ENCODE results near the gene BST2.
A peak's percentile ranks its signal among the peaks of the same experiment; 100 is the strongest.

Gene BST2

DNA sequence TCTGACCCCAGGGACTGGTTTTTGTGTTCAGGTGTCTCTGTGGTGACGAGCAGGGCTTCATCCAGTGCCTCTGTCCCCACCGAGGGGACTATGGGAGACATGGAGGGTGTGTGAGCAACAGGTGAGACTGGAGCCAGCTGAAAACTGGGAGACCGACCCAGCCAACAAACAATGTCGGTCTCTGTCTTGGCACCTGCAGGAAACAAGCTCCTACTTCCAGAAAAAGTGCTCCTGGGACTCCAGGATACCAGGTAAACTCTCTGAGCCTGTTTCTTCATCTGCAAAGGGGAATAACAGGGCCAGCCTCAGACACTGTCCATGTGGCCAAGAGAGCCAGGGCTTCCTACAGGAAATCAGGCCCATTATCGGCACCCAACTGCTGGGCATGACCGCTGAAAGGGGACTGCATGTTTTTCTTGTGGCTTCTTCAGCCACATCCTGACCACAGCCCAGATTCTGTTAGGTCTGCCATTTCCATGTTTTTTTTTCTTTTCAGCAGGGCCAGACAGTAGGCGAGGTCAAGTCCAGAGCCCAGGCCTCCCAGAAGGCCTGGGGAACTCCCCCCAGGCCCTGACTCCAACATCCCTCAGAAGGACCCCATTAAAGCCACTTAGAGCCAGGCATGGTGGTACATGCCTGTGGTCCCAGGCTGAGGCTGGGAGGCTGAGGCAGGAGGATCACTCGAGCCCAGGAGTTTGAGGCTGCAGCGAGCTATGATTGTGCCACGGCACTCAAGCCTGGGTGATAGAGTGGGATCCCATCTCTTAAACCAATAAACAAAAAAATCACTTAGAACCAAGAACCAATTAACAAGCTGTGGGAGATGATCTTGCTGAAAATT, 836 bp upstream of the BST2 start:
- TF ChIP-seq ZNF274 (IDR thresholded peaks at IDR 0.05; ENCODE audit: low read depth, low read length), result no peak
- peak overlapping the region; percentile 84 for H3K4me3 ChIP-seq (ENCODE audit: low read length)

DNA sequence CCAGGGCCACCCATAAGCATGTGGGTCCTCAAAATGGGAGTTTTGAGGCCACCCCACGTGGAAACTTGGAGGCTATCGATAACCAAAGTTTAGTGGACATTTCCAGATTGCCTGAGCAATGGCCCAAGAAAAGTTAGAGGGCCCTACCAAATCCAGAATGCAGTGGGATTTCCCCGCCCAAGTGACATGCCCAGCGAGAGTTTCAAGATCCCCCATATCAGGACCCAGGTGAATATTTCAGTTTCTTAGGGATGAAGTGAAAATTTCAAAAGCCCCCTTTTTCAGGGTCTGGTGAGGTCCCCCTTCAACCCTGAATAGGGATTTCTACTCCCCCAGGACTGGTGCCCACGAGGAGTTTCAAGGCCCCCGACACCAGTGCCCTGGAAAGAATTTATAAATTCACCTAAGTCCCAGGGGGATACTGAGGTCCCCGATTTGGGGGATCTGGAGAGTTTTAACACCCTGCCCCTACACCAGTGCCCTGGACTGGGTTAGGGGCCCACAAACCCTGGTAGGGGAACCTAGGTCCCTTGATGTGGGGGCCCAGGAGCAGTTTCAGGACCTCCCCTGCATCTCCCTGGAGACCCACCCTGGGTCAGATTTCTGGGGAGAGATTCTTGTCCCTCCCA, 695 bp downstream of the BST2 start:
- peak overlapping the region; percentile 84 for H3K4me3 ChIP-seq (ENCODE audit: low read length)
- no peak for TF ChIP-seq ZNF274 (IDR thresholded peaks at IDR 0.05; ENCODE audit: low read depth, low read length)

DNA sequence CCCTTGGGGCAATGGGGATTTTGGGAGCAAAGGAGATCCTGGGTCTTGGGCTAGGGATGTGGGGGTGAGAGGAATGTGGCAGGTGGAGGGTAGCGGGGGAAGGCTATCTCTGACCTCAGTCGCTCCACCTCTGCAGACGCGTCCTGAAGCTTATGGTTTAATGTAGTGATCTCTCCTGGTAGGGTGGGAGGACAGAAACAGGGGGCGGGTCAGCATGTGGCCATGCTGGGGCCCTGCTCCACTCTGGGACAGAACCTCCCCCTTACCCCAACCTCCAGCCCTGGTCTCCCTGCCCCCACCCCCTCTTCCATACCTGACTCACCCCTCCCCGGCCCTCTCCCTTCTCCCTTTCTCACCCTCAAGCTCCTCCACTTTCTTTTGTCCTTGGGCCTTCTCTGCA, 1.4 kb downstream of the BST2 start:
- no peak for TF ChIP-seq ZNF274 (IDR thresholded peaks at IDR 0.05; ENCODE audit: low read depth, low read length)
- peak overlapping the region; percentile 84 for H3K4me3 ChIP-seq (ENCODE audit: low read length)

DNA sequence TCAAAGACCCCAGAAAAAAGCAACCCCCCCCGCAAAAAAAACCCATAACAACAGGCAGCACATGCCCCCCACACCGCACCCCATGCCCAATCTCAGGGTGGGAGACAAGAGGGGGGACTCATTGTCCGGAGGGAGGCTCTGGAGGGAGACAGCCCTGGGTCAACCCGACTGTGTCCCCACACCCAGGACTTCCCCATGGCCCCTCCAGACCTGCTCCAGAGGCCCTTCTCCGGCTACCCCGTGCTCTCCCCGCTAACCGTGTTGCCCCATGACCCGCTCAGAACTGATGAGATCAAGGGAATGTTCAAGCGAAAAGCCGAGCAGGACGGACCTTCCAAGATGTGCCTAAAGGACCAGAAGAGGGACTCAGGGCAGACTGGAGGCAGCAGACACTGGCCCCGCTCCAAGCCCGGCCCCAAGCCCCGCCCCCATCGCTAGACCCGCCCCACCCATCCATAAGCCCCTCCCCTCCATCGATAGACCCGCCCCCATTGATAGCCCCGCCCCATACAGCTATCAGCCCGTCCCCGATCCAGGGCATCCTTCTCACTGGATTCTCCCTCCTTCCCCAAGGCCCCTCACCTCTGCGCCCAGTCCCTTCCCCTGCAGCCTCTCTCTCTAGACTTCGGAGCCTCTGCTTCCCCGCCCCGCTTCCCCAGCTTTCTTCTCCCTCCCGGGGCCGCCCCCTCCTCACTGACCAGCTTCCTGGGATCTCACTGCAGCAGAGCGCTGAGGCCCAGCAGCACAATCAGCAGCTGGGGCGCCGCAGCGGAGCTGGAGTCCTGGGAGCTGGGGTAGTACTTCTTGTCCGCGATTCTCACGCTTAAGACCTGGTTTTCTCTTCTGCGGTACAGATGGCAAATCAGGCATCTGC, 2.2 kb downstream of the BST2 start:
- H3K4me3 ChIP-seq (ENCODE audit: low read length), result peak overlapping the region; percentile 84
- TF ChIP-seq ZNF274 (IDR thresholded peaks at IDR 0.05; ENCODE audit: low read depth, low read length), result no peak

DNA sequence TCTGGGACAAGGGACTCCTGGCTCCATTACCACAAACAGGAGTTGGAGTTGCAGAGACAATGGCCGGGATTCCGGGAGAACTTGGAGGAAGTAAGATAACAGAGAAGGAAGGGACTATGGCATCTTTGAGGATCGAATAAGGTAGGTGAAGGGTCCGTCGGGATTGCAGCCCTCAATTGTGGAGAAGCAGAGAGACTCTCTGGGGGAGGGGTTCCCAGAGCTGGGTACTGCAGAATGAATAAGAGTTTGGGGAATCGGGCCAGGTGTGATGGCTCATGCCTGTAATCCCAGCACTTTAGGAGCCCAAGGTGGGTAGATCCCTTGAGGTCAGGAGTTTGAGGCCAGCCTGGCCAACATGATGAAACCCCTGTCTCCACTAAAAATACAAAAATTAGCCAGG, 3.8 kb downstream of the BST2 start:
- TF ChIP-seq ZNF274 (IDR thresholded peaks at IDR 0.05; ENCODE audit: low read depth, low read length), result no peak
- no peak overlapping the region for H3K4me3 ChIP-seq (ENCODE audit: low read length)

DNA sequence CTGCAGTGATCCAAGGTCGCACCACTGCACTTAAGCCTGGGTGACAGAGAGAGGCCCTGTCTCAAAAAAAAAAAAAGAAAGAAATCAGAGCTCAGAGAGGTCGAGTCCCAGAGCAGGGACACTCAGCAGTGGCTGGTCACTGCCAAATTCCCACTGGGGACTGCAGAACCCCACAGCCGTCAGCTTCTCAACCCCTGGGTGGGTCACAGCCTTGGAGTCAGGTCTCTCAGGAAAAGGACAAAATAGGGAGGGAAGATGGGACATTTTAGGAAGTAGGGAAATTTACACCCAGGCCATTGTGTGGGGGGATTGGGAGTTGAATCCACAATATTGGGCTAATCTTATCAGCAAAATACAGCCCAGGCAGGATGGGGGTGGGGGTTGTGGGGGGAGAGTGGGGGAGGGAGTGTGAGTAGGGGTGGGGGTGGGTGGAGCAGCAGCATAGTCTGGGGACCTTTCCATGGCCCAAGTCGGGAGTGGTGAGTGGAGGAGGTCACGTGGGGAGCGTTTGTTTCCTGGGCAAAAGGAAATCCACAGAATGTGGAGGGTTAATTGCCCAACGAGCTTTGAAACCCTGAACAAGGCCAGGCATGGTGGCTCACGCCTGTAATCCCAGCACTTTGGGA, 6.4 kb downstream of the BST2 start:
- H3K4me3 ChIP-seq (ENCODE audit: low read length), result no peak overlapping the region
- TF ChIP-seq ZNF274 (IDR thresholded peaks at IDR 0.05; ENCODE audit: low read depth, low read length), result no peak

DNA sequence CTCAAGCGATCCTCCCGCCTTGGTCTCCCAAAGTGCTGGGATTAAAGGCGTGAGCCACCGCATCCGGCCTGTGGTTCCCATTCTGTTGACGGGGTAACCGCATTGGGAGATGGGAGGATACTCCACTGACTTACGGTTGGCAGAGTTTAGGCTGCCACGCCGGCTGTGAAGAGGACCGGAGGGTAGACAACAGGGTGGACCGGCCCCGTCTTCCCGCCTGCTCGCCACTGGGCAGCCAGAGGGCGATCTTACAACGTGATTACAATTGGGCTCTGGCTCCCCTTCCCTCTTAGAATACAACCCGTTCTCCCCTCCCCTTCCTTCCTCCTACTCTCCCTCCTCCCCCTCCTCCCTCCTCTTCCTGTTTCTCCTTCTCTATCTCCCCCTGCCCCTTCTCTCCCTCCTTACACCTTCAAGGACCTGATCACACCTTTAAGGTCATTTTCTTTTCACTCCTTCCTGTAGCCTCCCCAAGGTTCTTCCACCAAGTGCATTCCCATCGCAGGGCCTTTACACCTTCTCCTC, 10.5 kb downstream of the BST2 start:
- TF ChIP-seq ZNF274 (IDR thresholded peaks at IDR 0.05; ENCODE audit: low read depth, low read length), result no peak
- H3K4me3 ChIP-seq (ENCODE audit: low read length), result no peak overlapping the region

DNA sequence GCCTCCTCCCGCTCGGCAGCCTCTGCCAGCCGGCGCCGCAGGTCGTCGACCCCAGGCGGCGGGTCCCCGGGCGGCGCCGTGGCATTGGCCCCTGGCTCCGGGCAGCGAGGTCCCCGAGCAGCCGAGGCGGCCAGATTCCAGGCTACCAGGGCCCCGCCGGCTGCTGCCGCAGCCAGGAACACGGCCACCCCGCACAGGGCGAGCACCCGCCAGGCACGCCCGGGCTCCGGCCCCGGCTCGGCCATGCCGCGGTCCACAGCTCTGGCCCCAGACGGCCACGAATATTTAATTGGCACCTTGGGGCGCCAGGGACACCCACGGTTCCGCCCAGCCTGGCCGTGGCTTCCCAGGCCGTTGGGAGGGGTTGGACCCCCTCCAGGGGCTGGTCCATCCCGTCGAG, 11.5 kb downstream of the BST2 start, which contains the start of gene CCDC194:
CCDC194 (minus strand) TSS at position 283 of the 400 bp plus-strand sequence; CDS start at position 245, 38 bp downstream.
- TF ChIP-seq ZNF274 (IDR thresholded peaks at IDR 0.05; ENCODE audit: low read depth, low read length), result no peak
- H3K4me3 ChIP-seq (ENCODE audit: low read length), result no peak within 1 kb of the TSS

DNA sequence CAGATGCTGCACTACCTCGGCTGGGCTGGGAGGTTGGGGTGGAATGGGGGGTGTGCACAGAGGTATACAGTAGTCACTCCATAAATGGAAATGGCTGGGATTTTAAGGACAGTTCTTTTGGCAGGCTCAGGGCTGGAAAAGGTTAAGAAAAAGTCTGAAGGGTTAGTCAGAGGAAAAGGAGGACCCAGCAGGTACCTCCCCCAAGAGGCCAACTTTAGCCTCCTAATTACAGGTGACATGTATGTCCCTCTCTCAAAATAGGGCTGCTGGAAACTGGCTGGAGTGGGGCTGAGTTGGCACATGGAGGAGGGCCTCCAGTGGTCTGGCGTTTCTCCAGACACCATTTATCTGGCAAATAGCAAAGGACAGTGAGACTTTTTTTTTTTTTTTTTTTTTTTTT, 12.4 kb downstream of the BST2 start:
- no peak for TF ChIP-seq ZNF274 (IDR thresholded peaks at IDR 0.05; ENCODE audit: low read depth, low read length)
- H3K4me3 ChIP-seq (ENCODE audit: low read length), result no peak overlapping the region

DNA sequence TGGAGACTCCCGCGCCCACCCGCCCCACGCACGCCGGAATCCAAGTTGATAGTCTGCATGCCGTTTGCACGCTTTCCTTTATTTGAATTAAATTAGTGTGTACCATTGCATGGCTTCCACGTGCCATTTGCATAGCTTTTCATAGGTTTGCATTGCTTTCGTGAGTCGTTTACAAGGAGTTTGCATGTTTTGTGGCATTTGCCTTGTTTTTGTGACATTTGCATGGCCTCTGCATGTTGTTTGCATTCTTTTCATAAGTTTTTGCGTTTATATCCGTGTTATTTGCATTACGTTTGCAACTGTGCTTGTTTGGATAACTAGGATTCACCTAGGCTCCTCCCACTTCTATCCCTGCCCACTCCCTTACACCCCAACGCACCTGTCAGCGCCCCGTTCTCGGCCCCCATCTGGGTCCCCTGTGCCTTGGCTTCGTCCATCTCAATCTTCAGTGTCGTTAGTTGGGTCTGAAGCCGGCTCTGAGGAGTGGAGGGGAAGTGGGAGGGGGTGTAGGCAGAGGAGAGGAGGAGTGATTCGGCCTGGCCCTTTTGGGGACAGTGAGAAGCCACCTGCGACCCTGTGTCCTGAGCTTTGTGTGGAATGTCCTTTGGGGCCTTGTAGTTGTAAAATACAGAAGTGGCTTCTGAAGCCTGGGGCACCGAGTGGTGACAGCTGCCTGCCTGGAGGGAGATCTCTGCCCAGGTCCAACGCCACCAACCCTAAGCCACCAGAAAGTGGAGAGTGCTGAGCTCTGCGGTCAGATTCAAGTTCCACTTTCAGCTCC, 13.9 kb downstream of the BST2 start:
- no peak for TF ChIP-seq ZNF274 (IDR thresholded peaks at IDR 0.05; ENCODE audit: low read depth, low read length)
- no peak overlapping the region; the same call in 1 of the 2 replicates for H3K4me3 ChIP-seq (ENCODE audit: low read length)

DNA sequence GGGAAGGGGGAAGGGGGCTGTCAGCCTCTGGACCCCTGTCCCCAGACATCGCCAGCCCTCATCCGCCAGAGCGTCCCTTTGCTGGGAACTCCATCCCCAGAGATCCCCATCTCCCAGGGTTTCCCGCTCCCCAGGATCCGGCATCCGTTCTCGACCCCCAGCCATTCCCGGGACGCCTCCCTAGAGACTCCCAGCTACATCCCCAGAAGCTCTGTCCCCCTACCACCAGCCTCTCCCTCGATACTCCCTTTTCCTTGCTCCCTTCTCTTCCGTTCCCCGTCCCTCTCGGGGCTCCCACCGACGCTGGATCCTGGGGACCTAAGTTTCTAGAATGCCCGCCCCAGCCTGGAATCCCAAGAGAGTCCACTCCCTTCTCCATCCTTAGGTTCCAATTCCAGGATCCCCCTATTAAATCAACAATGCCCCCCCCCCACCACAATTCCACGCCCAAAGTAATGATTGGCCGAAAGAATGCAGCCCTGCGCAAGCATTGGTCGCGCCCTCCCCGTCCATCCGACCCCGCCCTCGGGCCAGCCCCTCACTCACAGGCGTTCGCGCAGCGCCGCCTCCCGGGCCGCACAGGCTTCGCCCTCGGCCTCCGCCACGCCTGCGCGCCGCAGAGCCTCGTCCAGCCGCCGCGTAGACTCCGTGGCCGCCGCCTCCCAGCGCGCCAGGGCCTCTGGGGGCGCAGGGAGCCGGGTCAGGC, 14.6 kb downstream of the BST2 start:
- no peak for TF ChIP-seq ZNF274 (IDR thresholded peaks at IDR 0.05; ENCODE audit: low read depth, low read length)

DNA sequence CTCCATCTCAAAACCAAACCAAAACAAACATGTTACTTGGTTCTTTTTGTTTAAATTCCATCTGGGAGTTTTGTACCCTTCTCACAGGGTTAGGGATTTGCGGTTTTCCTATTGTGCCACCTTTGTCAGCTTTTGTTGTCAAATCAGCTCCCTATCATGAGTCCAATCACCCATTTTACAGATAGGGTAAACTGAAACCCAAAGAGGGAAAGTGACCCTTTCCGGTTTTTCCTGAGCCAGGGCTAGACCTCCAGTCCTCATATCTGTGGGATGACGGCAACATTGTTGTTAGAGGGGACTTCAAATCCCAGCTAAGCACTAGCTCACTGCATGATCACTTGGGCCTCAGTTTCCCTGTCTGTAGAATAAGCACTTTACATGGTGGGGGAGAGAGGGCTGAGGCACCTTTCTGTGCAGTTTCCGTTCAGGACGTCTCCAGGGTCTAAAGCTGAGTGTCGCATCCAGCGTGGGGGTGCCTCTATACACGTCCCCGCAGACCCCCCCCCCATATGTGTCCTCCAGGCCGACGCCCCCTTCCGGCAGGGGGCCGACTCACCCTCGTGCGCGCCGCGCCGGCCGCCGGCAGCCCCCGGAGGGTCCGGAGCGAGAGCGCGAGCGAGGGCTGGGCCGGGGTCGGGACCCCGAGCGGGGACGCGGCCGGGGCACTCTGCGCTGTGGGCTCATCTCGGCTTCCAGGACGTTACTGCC, 15.3 kb downstream of the BST2 start:
- peak overlapping the region; percentile 46; the same call in 1 of the 2 replicates for H3K4me3 ChIP-seq (ENCODE audit: low read length)
- TF ChIP-seq ZNF274 (IDR thresholded peaks at IDR 0.05; ENCODE audit: low read depth, low read length), result no peak

More for the DNA sequence above, 14.6 kb downstream of the BST2 start:
- H3K4me3 ChIP-seq (ENCODE audit: low read length), result peak overlapping the region; percentile 46; the same call in 1 of the 2 replicates
